H54 (cell line): ENCODE results near the gene GPC6.

Source experiments
- DNase-seq: peaks from one replicate; pipeline ENCODE4 v3.0.0; 2011; ENCODE audit warnings: low spot score, mixed read lengths; ENCODE audit not compliant: insufficient read length
- FAIRE-seq: peaks from 3 replicates; lab custom pipeline; 2011; peaks lifted over from hg19 to GRCh38; lab: Jason Lieb, UNC
- POLR2A ChIP-seq: IDR thresholded peaks from 2 replicates; pipeline ENCODE4 v1.6.1; 2011; ENCODE audit warnings: low read depth, mild to moderate bottlenecking, low read length

Gene GPC6

GRCh38 chr13:93653776-93654175 lies 427.2 kb downstream of the GPC6 start:
- FAIRE-seq (no peak), DNase-seq (no peak)
- no peak for TF ChIP-seq POLR2A

GRCh38 chr13:93655154-93655553 lies 428.5 kb downstream of the GPC6 start:
- no peak for FAIRE-seq
- no peak for DNase-seq
- TF ChIP-seq POLR2A = no peak

- DNase-seq (no peak), FAIRE-seq (no peak)
- no peak for TF ChIP-seq POLR2A
These were observed 433.9 kb downstream of the GPC6 start for GRCh38 chr13:93660391-93661063.

GRCh38 chr13:93670866-93671265 lies 444.3 kb downstream of the GPC6 start:
- no peak for TF ChIP-seq POLR2A
- FAIRE-seq (no peak), DNase-seq (no peak)

GRCh38 chr13:93672996-93673395 lies 446.4 kb downstream of the GPC6 start:
- no peak for TF ChIP-seq POLR2A
- FAIRE-seq (peak; percentile 11), DNase-seq (no peak)

GRCh38 chr13:93673885-93674284 lies 447.3 kb downstream of the GPC6 start:
- FAIRE-seq = peak; percentile 81
- no peak for DNase-seq
- no peak for TF ChIP-seq POLR2A

GRCh38 chr13:93674337-93674755 lies 447.7 kb downstream of the GPC6 start:
- peak; percentile 91 for FAIRE-seq
- no peak for TF ChIP-seq POLR2A
- no peak for DNase-seq

GRCh38 chr13:93680329-93680728 lies 453.7 kb downstream of the GPC6 start:
- no peak for FAIRE-seq
- no peak for DNase-seq
- no peak for TF ChIP-seq POLR2A

- TF ChIP-seq POLR2A = no peak
- peak; percentile 41 for FAIRE-seq
These were observed 459.3 kb downstream of the GPC6 start for GRCh38 chr13:93685900-93686299.

GRCh38 chr13:93686399-93686798 lies 459.8 kb downstream of the GPC6 start:
- FAIRE-seq (no peak), DNase-seq (no peak)
- no peak for TF ChIP-seq POLR2A

More at GRCh38 chr13:93685900-93686299, 459.3 kb downstream of the GPC6 start:
- DNase-seq = no peak

GRCh38 chr13:93687261-93687660 lies 460.7 kb downstream of the GPC6 start:
- no peak for FAIRE-seq
- no peak for TF ChIP-seq POLR2A

GRCh38 chr13:93689333-93689732 lies 462.7 kb downstream of the GPC6 start:
- no peak for TF ChIP-seq POLR2A
- FAIRE-seq (no peak), DNase-seq (no peak)

More at GRCh38 chr13:93687261-93687660, 460.7 kb downstream of the GPC6 start:
- DNase-seq = no peak

GRCh38 chr13:93690139-93690538 lies 463.5 kb downstream of the GPC6 start:
- TF ChIP-seq POLR2A = no peak
- FAIRE-seq (no peak), DNase-seq (no peak)

GRCh38 chr13:93698016-93698613 lies 471.5 kb downstream of the GPC6 start:
- FAIRE-seq (peak; percentile 6), DNase-seq (no peak)
- no peak for TF ChIP-seq POLR2A

- DNase-seq (no peak), FAIRE-seq (peak; percentile 77)
These were observed 473.5 kb downstream of the GPC6 start for GRCh38 chr13:93700115-93700514.

More at GRCh38 chr13:93700115-93700514, 473.5 kb downstream of the GPC6 start:
- no peak for TF ChIP-seq POLR2A
